ENCODE results near the gene LUC7L.

DNA sequence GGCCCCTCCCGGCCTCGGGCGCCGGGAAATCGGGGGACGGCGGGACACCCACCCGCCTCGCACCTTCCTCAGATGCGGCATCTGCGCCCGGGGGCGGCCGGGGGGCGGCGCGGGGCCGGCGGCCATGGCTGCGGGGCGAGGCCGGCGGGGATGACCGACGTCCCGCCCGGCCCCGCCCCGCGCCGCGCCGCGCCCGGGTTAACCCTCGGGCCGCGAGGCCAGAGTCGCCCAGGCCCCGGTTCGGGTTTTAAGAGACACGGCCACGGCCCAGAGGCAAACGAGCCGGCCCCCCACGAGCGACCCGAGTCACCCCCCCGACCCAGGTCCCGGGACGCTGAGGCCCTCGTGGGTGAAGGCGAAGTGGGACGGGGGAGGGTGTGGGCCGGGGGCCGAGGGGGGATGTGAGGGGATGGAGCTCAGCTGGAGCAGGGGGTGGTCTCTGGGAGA, 46.6 kb upstream of the LUC7L start, which contains the start of gene RGS11:
- TF ChIP-seq, protein P1, sequence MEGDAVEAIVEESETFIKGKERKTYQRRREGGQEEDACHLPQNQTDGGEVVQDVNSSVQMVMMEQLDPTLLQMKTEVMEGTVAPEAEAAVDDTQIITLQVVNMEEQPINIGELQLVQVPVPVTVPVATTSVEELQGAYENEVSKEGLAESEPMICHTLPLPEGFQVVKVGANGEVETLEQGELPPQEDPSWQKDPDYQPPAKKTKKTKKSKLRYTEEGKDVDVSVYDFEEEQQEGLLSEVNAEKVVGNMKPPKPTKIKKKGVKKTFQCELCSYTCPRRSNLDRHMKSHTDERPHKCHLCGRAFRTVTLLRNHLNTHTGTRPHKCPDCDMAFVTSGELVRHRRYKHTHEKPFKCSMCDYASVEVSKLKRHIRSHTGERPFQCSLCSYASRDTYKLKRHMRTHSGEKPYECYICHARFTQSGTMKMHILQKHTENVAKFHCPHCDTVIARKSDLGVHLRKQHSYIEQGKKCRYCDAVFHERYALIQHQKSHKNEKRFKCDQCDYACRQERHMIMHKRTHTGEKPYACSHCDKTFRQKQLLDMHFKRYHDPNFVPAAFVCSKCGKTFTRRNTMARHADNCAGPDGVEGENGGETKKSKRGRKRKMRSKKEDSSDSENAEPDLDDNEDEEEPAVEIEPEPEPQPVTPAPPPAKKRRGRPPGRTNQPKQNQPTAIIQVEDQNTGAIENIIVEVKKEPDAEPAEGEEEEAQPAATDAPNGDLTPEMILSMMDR (IDR thresholded peaks at IDR 0.05): no peak
- TF ChIP-seq POLR2A (IDR thresholded peaks at IDR 0.05): no peak
